WTC11 (cell line): ENCODE data around the gene KCNIP4. TPM values are rescaled to one million over a fixed set of nuclear protein-coding genes. Genes with fewer than 3 reads are reported as not detected.
A peak's percentile ranks its signal among the peaks of the same experiment; 100 is the strongest.

Experiments
- ATAC-seq: fragments of 200-7000 bp; cut with Tn5 transposase; 2 replicates; pipeline ENCODE4 v1.10.0; 2021; ENCODE audit warnings: mild to moderate bottlenecking, moderate library complexity
- CTCF ChIA-PET: fragments of 300-600 bp; sonication (Branson Sonifier 250); formaldehyde crosslinking; loops from one replicate; lab custom pipeline; 2021; ENCODE audit warnings: antibody characterized with exemption; lab: Charles Lee
- POLR2A ChIA-PET: fragments of 350-600 bp; sonication (Branson Sonifier 250); formaldehyde crosslinking; loops from one replicate; lab custom pipeline; 2021; ENCODE audit warnings: antibody characterized with exemption; lab: Charles Lee
- DNase-seq: peaks from one replicate; pipeline ENCODE4 v3.0.0; 2021; ENCODE audit warnings: low spot score
- H3K27ac Mint-ChIP-seq: 2 replicates; pipeline ENCODE4 v1.8.0; 2021; ENCODE audit warnings: mixed read lengths
- H3K27me3 Mint-ChIP-seq: 2 replicates; pipeline ENCODE4 v1.8.0; 2021; ENCODE audit warnings: low read depth, mild to moderate bottlenecking, moderate library complexity, mixed read lengths
- H3K36me3 Mint-ChIP-seq: 2 replicates; pipeline ENCODE4 v1.8.0; 2021; ENCODE audit warnings: mixed read lengths
- H3K4me1 Mint-ChIP-seq: 2 replicates; pipeline ENCODE4 v1.8.0; 2022; ENCODE audit warnings: mixed read lengths
- H3K4me3 Mint-ChIP-seq: 2 replicates; pipeline ENCODE4 v1.8.0; 2021; ENCODE audit warnings: mild to moderate bottlenecking, moderate library complexity, mixed read lengths
- H3K9me3 Mint-ChIP-seq: 2 replicates; pipeline ENCODE4 v1.8.0; 2021; ENCODE audit warnings: mixed read lengths
- CREB1 ChIP-seq: sonication (generic); formaldehyde crosslinking; IDR thresholded peaks from 2 replicates; pipeline ENCODE4 v1.8.0; 2023; ENCODE audit warnings: mild to moderate bottlenecking, missing genetic modification reagents
- CREM ChIP-seq: sonication (generic); formaldehyde crosslinking; IDR thresholded peaks from 2 replicates; pipeline ENCODE4 v1.8.1; 2022; ENCODE audit warnings: mild to moderate bottlenecking, missing genetic modification reagents, moderate library complexity
- ELF4 ChIP-seq: sonication (generic); formaldehyde crosslinking; IDR thresholded peaks from 2 replicates; pipeline ENCODE4 v1.8.1; 2022; ENCODE audit warnings: low read depth, mild to moderate bottlenecking, moderate library complexity, missing genetic modification reagents
- FOXJ3 ChIP-seq: sonication (generic); formaldehyde crosslinking; IDR thresholded peaks from 2 replicates; pipeline ENCODE4 v1.9.0; 2021; ENCODE audit warnings: missing genetic modification reagents, mild to moderate bottlenecking, borderline replicate concordance
- JUN ChIP-seq: sonication (generic); formaldehyde crosslinking; IDR thresholded peaks from 2 replicates; pipeline ENCODE4 v1.8.0; 2023; ENCODE audit warnings: mild to moderate bottlenecking, missing genetic modification reagents
- NFATC4 ChIP-seq: fragments of 250-450 bp; sonication (Bioruptor Pico); IDR thresholded peaks from 2 replicates; pipeline ENCODE4 v1.9.0; 2021; ENCODE audit warnings: mild to moderate bottlenecking
- NFE2L1 ChIP-seq: sonication (generic); formaldehyde crosslinking; IDR thresholded peaks from 2 replicates; pipeline ENCODE4 v1.8.1; 2023; ENCODE audit warnings: missing genetic modification reagents
- NR2C2 ChIP-seq: sonication (generic); formaldehyde crosslinking; IDR thresholded peaks from 2 replicates; pipeline ENCODE4 v1.8.0; 2022; ENCODE audit warnings: mild to moderate bottlenecking, missing genetic modification reagents
- RORB ChIP-seq: fragments of 250-450 bp; sonication (Bioruptor Pico); IDR thresholded peaks from 2 replicates; pipeline ENCODE4 v1.9.0; 2021; ENCODE audit warnings: mild to moderate bottlenecking
- SMAD3 ChIP-seq: sonication (generic); formaldehyde crosslinking; IDR thresholded peaks from 2 replicates; pipeline ENCODE4 v1.8.0; 2022; ENCODE audit warnings: missing genetic modification reagents, mild to moderate bottlenecking, borderline replicate concordance
- SP1 ChIP-seq: sonication (generic); formaldehyde crosslinking; conservative IDR thresholded peaks from 2 replicates; pipeline ENCODE4 v1.8.1; 2022; ENCODE audit warnings: missing genetic modification reagents
- STAT6 ChIP-seq: sonication (generic); formaldehyde crosslinking; conservative IDR thresholded peaks from 2 replicates; pipeline ENCODE4 v1.8.1; 2023; ENCODE audit warnings: mild to moderate bottlenecking, low read depth, missing genetic modification reagents, moderate library complexity
- TEAD1 ChIP-seq: sonication (generic); formaldehyde crosslinking; IDR thresholded peaks from 2 replicates; pipeline ENCODE4 v1.8.0; 2022; ENCODE audit warnings: mild to moderate bottlenecking, missing genetic modification reagents
- ZNF281 ChIP-seq: sonication (generic); formaldehyde crosslinking; IDR thresholded peaks from 2 replicates; pipeline ENCODE4 v1.8.0; 2023; ENCODE audit warnings: mild to moderate bottlenecking, missing genetic modification reagents
- ZNF416 ChIP-seq: fragments of 250-450 bp; sonication (Bioruptor Pico); IDR thresholded peaks from 2 replicates; pipeline ENCODE4 v1.9.0; 2021; ENCODE audit warnings: mild to moderate bottlenecking, inconsistent platforms
- total RNA-seq: library from RNA; stranded (reverse); gene quantifications from 3 replicates; pipeline ENCODE4 v1.2.3, GENCODE V29; 2021
- TF ChIP-seq, protein P1 (sequence below): sonication (generic); formaldehyde crosslinking; IDR thresholded peaks from 2 replicates; pipeline ENCODE4 v1.8.1; 2023; ENCODE audit warnings: mild to moderate bottlenecking, missing genetic modification reagents, moderate library complexity
- TF ChIP-seq, protein P2 (sequence below): sonication (generic); formaldehyde crosslinking; IDR thresholded peaks from 2 replicates; pipeline ENCODE4 v1.8.0; 2022; ENCODE audit warnings: mild to moderate bottlenecking, missing genetic modification reagents
- TF ChIP-seq, protein P3 (sequence below): sonication (generic); formaldehyde crosslinking; IDR thresholded peaks from 2 replicates; pipeline ENCODE4 v1.8.1; 2023; ENCODE audit warnings: mild to moderate bottlenecking, missing genetic modification reagents, moderate library complexity
- TF ChIP-seq, protein P4 (sequence below): fragments of 250-450 bp; sonication (Bioruptor Pico); IDR thresholded peaks from 2 replicates; pipeline ENCODE4 v1.9.0; 2021; ENCODE audit warnings: mild to moderate bottlenecking

The KCNIP4 gene
- total RNA-seq, 1 experiment from 2014 or later = not detected

- DNase-seq = no peak
- Mint-ChIP-seq H3K4me1 (peaks cover 12% of the 10 kb centered on the region), H3K27me3 (peaks cover 44% of the 10 kb centered on the region), H3K9me3 (no peaks in the 10 kb centered on the region), H3K4me3 (no peak overlapping the region), H3K36me3 (no peaks in the 10 kb centered on the region), H3K27ac (no peak overlapping the region)
- CTCF ChIA-PET = interaction anchor here (0.9 kb wide), 1 partner anchor 158 kb away, joined by 4 read pairs; no protein-coding TSS in a partner anchor
- no peak for ATAC-seq
- POLR2A ChIA-PET = no interaction called here
- TF ChIP-seq, protein P1, sequence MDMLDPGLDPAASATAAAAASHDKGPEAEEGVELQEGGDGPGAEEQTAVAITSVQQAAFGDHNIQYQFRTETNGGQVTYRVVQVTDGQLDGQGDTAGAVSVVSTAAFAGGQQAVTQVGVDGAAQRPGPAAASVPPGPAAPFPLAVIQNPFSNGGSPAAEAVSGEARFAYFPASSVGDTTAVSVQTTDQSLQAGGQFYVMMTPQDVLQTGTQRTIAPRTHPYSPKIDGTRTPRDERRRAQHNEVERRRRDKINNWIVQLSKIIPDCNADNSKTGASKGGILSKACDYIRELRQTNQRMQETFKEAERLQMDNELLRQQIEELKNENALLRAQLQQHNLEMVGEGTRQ = no peak
- TF ChIP-seq, protein P2, sequence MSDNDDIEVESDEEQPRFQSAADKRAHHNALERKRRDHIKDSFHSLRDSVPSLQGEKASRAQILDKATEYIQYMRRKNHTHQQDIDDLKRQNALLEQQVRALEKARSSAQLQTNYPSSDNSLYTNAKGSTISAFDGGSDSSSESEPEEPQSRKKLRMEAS = no peak
- TF ChIP-seq RORB (CRISPR knock-in tag) = no peak
- TF ChIP-seq, protein P3, sequence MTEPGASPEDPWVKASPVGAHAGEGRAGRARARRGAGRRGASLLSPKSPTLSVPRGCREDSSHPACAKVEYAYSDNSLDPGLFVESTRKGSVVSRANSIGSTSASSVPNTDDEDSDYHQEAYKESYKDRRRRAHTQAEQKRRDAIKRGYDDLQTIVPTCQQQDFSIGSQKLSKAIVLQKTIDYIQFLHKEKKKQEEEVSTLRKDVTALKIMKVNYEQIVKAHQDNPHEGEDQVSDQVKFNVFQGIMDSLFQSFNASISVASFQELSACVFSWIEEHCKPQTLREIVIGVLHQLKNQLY (CRISPR knock-in tag) = no peak
- TF ChIP-seq TEAD1 = no peak
- no peak for TF ChIP-seq ZNF281 (CRISPR knock-in tag)
Observed at GRCh38 chr4:21946858-21947257, 1.7 kb downstream of the KCNIP4 start.

DNA sequence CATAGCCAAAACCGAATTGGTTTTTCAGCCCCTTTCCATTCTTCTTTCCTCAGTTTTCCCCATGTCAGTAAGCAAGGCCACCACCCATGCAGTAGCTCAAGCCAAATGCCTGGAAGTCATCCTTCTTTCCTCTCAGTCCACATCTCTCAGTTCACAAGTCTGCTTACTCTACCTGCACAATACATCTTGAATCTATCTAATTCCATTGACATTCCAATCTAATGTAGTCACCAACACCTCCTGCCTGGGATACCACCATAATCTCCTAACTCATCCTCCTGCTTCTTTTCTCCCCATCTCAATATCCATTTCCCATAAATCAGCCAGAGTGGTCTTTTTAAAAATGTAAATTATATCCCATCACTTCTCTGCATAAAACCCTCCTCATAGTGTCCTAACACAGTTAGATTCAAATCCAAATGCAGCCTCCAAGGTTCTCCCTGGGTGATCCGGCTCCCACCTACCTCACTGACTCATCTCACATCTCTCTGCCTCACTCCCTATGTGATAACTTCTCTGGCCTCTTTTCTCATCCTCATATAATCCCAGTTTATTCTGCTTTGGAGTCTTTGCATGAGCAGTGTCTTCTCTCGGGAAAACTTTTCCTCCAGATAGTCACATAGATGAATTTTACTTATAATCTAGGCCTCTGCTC is 26.9 kb downstream of the KCNIP4 start:
- Mint-ChIP-seq H3K4me1 (no peaks in the 10 kb centered on the region), H3K27me3 (no peaks in the 10 kb centered on the region), H3K36me3 (no peaks in the 10 kb centered on the region), H3K9me3 (peaks cover 7% of the 10 kb centered on the region), H3K4me3 (no peak overlapping the region), H3K27ac (no peak overlapping the region)
- ChIA-PET POLR2A (interaction anchor here (0.5 kb wide), 1 partner anchor 38 kb away, joined by 3 read pairs; no protein-coding TSS in a partner anchor), CTCF (interaction anchor here (1.1 kb wide), 1 partner anchor 133 kb away, joined by 3 read pairs; no protein-coding TSS in a partner anchor)
- TF ChIP-seq NR2C2 = no peak
- TF ChIP-seq ZNF281 (CRISPR knock-in tag) = no peak
- TF ChIP-seq NFE2L1 = no peak
- TF ChIP-seq SMAD3 = no peak
- no peak for TF ChIP-seq ELF4 (CRISPR knock-in tag)
- TF ChIP-seq SP1 = no peak
- no peak for TF ChIP-seq CREM (CRISPR knock-in tag)
- no peak for TF ChIP-seq STAT6 (CRISPR knock-in tag)
- no peak for TF ChIP-seq FOXJ3 (CRISPR knock-in tag)
- no peak for TF ChIP-seq ZNF416 (CRISPR knock-in tag)
- TF ChIP-seq CREB1 (CRISPR knock-in tag) = no peak
- no peak for TF ChIP-seq JUN
- TF ChIP-seq, protein P4, sequence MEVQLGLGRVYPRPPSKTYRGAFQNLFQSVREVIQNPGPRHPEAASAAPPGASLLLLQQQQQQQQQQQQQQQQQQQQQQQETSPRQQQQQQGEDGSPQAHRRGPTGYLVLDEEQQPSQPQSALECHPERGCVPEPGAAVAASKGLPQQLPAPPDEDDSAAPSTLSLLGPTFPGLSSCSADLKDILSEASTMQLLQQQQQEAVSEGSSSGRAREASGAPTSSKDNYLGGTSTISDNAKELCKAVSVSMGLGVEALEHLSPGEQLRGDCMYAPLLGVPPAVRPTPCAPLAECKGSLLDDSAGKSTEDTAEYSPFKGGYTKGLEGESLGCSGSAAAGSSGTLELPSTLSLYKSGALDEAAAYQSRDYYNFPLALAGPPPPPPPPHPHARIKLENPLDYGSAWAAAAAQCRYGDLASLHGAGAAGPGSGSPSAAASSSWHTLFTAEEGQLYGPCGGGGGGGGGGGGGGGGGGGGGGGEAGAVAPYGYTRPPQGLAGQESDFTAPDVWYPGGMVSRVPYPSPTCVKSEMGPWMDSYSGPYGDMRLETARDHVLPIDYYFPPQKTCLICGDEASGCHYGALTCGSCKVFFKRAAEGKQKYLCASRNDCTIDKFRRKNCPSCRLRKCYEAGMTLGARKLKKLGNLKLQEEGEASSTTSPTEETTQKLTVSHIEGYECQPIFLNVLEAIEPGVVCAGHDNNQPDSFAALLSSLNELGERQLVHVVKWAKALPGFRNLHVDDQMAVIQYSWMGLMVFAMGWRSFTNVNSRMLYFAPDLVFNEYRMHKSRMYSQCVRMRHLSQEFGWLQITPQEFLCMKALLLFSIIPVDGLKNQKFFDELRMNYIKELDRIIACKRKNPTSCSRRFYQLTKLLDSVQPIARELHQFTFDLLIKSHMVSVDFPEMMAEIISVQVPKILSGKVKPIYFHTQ = no peak
- no peak for TF ChIP-seq NFATC4 (CRISPR knock-in tag)
- ATAC-seq (peak; percentile 81), DNase-seq (no peak)
